Measurements from ENCODE around the gene YJU2.
"Not testable (repeated sequence)": the region's sequence is repeated elsewhere in the genome, so short reads cannot be mapped to it uniquely, and the experiment has no call there.

Gene YJU2

DNA sequence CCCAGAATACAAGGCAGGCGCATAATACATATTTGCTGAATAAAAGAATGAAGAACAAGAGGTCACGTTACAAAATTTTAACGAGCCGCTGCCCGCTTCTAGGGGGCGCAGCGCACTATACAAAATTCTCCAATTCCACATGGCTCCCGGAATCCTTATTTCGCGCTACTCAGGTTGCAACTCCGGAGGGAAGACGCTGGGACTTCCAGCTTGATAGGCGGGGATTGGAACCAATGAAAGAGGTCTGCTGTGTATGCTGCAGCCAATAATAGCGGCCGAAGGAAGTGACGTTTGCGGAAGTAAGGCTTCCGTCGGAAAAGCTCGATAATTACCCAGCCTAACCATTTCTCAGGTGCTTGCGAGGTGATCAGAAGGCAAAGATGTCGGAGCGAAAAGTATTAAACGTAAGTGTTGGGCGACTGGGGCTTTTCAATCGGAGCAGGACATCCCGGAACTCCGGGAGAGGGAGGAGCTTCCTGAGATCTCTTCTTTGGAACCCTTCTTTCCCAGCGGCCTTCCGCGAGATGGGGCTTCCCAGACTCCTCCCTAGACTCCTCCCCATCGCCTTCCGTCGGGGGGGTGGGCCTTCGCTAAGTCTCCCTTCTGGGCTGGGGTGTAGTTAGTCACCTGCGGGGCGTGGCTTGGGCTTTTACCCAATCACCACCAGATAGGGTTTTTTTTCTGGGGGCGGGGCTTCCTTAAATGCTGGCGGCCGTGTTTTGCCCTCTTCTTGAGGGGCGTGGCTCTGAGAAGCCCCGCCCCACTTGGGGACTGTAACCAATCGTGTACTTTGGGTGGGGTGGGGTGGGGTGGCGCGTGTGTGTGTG lies at the start of gene YJU2:
Gene YJU2, plus strand, starts transcription at position 314 of the 827 bp plus-strand sequence. Its CDS starts 67 bp downstream, at position 381.
- peak; percentile 97 for DNase-seq (ENCODE audit: low spot score)

DNA sequence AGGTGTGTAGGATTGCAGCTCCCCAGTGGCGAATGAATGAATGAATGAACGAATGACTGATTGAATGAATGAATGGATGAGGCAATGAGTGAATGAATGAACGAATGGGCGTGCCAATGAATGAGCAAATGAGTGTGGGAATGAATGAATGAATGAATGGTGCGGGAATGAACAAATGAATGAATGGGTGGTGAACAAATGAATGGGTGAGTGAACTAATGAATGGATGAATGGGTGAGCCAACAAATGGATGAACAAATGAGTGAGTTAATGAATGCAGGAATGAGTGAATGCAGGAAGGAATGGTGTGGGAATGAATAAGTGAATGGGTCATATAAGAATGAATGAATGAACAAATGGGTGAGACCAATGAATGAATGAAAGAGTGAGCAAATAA lies 49.7 kb upstream of the YJU2 start:
- no peak for DNase-seq (ENCODE audit: low spot score)

GRCh38 chr19:4197625-4198466 lies 49.0 kb upstream of the YJU2 start:
- no peak for DNase-seq (ENCODE audit: low spot score)

DNA sequence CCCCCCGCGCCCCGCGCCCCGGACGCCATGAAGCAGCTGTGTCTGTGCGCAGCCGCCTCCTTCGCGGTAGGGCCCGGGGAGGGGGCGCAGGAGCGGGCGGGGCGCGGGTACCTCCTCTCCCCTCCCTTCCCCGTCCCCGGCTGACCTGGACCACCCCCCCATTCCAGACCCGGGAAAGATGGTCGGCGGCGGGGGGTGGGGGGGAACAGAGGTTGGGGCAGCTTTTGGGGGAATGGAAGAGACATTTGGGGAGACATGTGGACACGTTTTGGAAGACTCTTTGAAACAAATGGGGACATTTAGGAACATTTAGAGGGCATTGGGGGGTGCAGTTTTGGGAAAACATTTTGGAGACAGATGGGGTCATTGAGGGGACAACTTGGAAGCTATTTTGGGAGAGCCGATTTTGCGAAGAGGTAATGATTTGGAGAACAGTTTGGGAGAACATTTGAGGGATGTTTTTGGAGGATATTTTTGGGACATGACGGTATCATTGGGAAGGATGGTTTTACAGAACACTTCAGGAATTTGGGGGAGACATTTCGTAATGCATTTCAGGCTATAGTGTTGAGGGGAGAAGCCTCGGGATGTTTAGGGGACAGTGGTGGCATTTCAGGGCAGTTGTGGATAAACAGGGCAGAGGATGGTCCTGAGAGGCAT lies 48.3 kb upstream of the YJU2 start:
- DNase-seq (ENCODE audit: low spot score), result peak; percentile 46

GRCh38 chr19:4199699-4200293 lies 47.1 kb upstream of the YJU2 start:
- DNase-seq (ENCODE audit: low spot score), result no peak

DNA sequence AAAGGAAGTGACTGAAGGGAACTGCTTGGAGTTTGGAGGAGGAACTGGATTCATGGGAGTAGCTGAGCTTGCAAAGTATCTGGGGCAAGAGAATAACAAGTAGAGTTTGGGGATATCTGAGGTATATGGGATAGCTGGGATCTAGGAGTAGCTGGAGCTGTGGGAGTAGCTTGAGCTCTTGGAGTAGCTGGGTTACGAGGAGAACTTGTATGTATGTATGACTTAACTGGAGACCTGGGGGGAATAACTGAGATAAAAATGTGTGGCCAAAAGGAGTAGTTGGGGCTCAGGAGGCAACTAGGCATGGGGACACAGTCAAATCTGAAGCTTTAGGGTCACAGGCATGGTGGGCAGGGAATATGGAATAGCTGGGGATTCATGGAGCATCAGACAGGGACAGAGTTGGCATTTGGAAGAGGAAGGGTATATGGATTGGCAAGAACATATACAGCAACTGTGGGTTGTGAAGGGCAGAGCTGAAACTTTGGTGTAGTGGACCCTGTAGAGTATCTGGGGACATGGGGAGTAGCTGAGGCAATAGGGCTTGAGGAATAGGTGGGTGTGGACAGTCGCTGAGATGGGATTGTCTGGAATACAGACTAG lies 45.8 kb upstream of the YJU2 start:
- DNase-seq (ENCODE audit: low spot score), result no peak

GRCh38 chr19:4201798-4202197 lies 45.1 kb upstream of the YJU2 start:
- no peak for DNase-seq (ENCODE audit: low spot score)

- no peak for DNase-seq (ENCODE audit: low spot score)
Observed at GRCh38 chr19:4206818-4207484, 39.9 kb upstream of the YJU2 start.

- no peak for DNase-seq (ENCODE audit: low spot score)
Observed at GRCh38 chr19:4208385-4209094, 38.3 kb upstream of the YJU2 start.

- no peak for DNase-seq (ENCODE audit: low spot score)
Observed at GRCh38 chr19:4210166-4210731, 36.6 kb upstream of the YJU2 start.

- no peak for DNase-seq (ENCODE audit: low spot score)
Observed at GRCh38 chr19:4213116-4213515, 33.8 kb upstream of the YJU2 start.

DNA sequence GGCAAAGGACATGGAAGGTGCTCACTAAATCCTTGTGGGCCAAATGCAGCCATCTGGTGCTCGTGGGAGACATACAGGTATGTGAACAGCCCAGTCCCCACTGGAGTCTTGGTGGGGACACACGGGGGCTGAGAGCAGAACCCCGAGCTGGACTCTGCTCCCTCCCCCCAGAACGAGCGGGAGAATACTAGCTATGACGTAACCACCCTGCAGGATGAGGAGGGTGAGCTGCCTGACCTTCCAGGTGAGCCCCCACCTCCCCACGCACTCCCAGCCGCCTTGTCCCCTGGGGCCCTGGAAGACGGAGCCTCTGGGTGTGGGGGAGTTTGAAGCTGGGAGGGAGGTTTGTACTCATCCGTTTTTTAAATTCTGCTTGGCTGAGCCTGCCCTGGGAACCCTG lies 31.1 kb upstream of the YJU2 start:
- DNase-seq (ENCODE audit: low spot score), result no peak

GRCh38 chr19:4216846-4217245 lies 30.0 kb upstream of the YJU2 start:
- DNase-seq (ENCODE audit: low spot score), result no peak

DNA sequence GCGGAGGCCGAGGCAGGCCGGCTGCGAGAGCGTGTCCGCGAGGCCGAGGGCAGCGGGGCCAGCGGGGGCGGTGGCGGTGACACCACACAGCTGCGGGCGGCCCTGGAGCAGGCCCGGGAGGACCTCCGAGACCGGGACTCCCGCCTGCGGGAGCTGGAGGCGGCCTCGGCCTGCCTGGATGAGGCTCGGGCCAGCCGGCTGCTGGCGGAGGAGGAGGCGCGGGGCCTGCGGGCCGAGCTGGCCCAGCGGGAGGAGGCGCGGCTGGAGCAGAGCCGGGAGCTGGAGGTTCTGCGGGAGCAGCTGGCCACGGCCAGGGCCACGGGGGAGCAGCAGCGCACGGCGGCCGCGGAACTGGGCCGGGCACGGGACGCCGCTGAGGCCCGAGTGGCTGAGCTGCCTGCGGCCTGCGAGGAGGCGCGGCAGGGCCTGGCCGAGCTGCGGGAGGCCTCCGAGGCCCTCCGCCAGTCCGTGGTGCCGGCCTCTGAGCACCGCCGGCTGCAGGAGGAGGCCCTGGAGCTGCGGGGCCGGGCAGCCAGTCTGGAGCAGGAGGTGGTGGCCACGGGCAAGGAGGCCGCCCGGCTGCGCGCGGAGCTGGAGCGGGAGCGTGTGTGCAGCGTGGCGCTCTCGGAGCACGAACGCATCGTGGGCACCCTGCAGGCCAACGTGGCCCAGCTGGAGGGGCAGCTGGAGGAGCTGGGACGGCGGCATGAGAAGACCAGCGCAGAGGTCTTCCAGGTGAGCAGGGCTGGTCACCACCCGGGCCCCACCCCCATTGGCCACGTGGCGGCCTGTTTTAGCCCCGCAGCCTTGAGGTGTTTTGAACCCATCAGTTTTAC lies 29.2 kb upstream of the YJU2 start:
- DNase-seq (ENCODE audit: low spot score), result no peak

GRCh38 chr19:4218523-4218922 lies 28.4 kb upstream of the YJU2 start:
- not testable (repeated sequence) for DNase-seq (ENCODE audit: low spot score)

- no peak for DNase-seq (ENCODE audit: low spot score)
Observed at GRCh38 chr19:4220188-4220587, 26.7 kb upstream of the YJU2 start.

GRCh38 chr19:4224470-4224869 lies 22.4 kb upstream of the YJU2 start:
- no peak for DNase-seq (ENCODE audit: low spot score)

GRCh38 chr19:4225885-4226284 lies 21.0 kb upstream of the YJU2 start:
- DNase-seq (ENCODE audit: low spot score), result no peak

GRCh38 chr19:4227771-4228170 lies 19.1 kb upstream of the YJU2 start:
- DNase-seq (ENCODE audit: low spot score), result no peak

Data from putamen (tissue), 1 donor.